B cell (primary cell): ENCODE measurements around the gene NPRL2.

Source experiments
- EZH2 ChIP-seq: IDR thresholded peaks from 2 replicates; pipeline ENCODE4 v1.6.1; 2012; ENCODE audit warnings: borderline replicate concordance, low read depth, mild to moderate bottlenecking, moderate library complexity, low read length; ENCODE audit not compliant: insufficient read depth, poor library complexity, severe bottlenecking
- TF ChIP-seq, protein P1 (sequence below): fragments of 200-600 bp; IDR thresholded peaks from one replicate; pipeline ENCODE4 v1.8.0; 2022; ENCODE audit warnings: antibody characterized with exemption, mild to moderate bottlenecking

DNA sequence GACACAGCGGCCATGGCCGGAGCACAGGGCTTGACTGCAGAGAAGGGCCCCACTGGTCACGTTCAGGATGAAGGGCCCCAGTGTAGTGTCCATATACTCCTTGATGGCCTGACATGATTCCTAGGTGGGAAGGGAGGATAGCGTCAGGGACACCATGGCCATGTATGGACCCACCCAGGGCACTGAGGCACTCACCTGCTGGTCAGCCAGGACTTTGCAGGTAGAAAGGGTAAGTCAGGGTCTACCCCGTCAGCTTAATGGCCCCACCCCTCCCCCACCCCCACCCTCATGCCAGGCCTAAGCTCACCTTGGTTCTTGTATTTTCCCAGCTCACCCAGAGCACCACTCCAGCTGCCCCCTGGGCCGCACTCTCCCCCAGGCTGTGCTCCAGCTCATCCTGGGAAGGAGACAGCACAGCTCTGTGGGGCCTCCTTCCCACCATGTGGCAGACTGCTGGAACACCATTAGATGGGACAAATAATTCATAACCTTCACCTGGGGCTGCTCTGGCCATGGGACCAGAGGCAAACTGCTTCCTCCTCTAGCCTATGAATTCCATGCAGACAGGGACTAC, 49.8 kb downstream of the NPRL2 start:
- TF ChIP-seq, protein P1, sequence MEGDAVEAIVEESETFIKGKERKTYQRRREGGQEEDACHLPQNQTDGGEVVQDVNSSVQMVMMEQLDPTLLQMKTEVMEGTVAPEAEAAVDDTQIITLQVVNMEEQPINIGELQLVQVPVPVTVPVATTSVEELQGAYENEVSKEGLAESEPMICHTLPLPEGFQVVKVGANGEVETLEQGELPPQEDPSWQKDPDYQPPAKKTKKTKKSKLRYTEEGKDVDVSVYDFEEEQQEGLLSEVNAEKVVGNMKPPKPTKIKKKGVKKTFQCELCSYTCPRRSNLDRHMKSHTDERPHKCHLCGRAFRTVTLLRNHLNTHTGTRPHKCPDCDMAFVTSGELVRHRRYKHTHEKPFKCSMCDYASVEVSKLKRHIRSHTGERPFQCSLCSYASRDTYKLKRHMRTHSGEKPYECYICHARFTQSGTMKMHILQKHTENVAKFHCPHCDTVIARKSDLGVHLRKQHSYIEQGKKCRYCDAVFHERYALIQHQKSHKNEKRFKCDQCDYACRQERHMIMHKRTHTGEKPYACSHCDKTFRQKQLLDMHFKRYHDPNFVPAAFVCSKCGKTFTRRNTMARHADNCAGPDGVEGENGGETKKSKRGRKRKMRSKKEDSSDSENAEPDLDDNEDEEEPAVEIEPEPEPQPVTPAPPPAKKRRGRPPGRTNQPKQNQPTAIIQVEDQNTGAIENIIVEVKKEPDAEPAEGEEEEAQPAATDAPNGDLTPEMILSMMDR = no peak
- no peak for TF ChIP-seq EZH2
